ENCODE data around the gene DCXR. TPM values are rescaled to one million over a fixed set of nuclear protein-coding genes. Genes with fewer than 3 reads are reported as not detected.

DCXR gene
- polyA plus RNA-seq, 4 donors = 79.6 to 138 (median 86.5) TPM

DNA sequence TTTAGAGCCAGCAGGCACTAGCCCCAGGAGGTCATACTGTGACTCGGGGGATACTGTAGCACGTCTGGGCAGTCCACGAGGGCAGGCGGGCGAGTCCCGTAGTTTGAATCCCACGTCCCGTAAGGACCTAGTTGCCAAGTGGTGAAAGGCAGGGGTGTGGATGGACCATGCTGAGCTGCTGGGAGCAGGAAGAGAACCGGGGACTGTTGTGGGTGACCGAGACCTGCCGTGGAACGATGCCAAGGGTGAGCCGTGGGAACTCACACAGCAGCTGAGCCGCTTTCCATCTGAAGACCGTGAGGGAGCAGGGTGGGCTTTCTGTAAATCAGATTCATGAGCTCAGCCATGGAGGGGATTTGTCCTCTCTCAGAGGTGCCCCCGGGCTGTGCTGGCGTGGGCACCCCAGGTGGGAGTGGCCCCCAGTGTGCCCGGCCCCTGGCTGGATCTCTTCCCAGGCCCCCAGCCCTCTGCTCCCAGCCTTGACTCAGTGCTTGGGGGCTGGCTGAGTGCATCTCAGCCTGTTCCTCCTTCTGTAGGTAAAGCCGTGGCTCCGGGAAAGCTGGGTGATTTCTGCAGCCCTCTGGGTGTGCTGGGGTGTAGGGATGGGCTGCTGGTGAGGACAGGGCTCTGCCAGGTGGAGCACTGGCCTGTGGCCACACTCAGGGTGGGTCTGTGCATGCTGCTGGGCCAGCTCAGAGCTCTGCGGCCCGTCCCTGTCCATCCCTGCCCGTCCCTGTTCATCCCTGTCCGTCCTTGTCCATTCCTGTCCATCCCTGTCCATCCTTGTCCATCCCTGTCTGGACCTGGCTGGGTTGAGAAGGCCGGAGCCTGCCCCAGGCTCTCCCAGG lies 46.4 kb downstream of the DCXR start:
- no peak for DNase-seq (ENCODE audit: low read depth in 4 of 4, low spot score in 2 of 4)

DNA sequence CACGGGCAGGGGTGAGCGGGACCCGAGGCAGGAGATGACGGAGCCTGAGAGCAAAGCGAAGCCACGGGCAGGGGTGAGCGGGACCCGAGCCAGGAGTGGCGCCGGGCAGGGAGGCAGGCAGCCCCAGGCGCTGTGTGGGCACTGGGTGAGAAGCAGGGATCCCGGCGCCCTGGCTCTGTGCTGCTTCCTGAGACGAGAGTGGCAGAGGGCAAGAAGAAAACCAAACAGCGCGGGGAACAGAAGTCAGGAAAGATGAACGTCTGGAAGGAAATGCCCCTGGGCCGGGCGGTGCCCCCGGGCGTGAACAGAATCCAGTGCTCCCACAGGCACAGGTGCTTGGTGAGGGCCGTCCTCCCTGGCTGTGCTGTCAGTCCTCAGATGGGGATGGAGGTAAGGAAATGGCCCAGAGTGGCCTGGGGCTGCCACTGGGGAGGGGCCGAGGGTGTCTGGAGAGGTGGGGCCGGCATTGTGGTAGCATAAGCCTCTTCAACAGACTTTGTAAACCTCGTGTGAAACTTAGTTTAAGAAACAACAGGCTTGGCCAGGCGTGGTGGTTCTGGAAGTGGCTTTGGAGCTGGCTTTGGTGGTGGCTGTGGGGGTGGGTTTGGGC lies 50.2 kb downstream of the DCXR start:
- DNase-seq (ENCODE audit: low read depth in 4 of 4, low spot score in 2 of 4) = no peak

DNA sequence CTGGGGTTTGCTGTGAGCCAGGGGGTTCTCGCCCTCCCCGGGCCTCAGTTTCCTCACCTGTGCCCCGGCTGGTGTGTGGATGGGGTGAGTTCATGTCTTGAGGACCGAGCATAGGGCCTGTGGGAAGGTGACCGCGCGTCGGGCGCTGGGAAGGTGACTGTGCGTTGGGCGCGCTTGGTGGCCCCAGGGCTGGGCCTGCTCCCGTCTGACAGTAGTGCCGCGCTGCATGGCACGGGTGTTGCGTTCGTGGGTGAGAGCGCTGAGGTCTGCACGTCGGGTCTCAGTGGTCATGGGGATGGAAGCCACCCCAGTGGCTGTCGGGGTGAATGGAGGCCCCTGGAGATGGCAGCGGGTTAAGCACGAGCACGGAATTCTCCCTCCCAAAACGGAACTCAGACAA lies 50.9 kb downstream of the DCXR start:
- DNase-seq (ENCODE audit: low read depth in 4 of 4, low spot score in 2 of 4) = no peak

Other genes with a start within 250 kb of the DCXR start
- gene GCGR, start 233.5 kb downstream of the DCXR start, polyA plus RNA-seq (ENCODE audit: insufficient read length in 4 of 4) = 10 to 100 TPM in 2 of 4 donors, 1 to 10 TPM in 2; 8.6 to 18.5 (median 12.7) TPM
- gene MCRIP1, start 204.4 kb downstream of the DCXR start, polyA plus RNA-seq (ENCODE audit: insufficient read length in 4 of 4) = 100 to 1,000 TPM in 2 of 4 donors, 10 to 100 TPM in 2; 69.8 to 134 (median 107) TPM
- under 1 TPM; 0.23 to 0.46 (median 0.37) TPM for gene PPP1R27, start 202.6 kb downstream of the DCXR start, polyA plus RNA-seq (ENCODE audit: insufficient read length in 4 of 4)
- 100 to 1,000 TPM; 397 to 434 (median 411) TPM for gene P4HB, start 177.2 kb downstream of the DCXR start, polyA plus RNA-seq (ENCODE audit: insufficient read length in 4 of 4)
- gene ARHGDIA, start 166.4 kb downstream of the DCXR start, polyA plus RNA-seq (ENCODE audit: insufficient read length in 4 of 4) = 100 to 1,000 TPM; 156 to 249 (median 195) TPM
- gene ALYREF, start 146.1 kb downstream of the DCXR start, polyA plus RNA-seq (ENCODE audit: insufficient read length in 4 of 4) = 100 to 1,000 TPM in 1 of 4 donors, 10 to 100 TPM in 3; 66.6 to 107 (median 76.3) TPM
- 100 to 1,000 TPM in 2 of 4 donors, 10 to 100 TPM in 2; 72.2 to 130 (median 96.2) TPM for gene ANAPC11, start 146.0 kb downstream of the DCXR start, polyA plus RNA-seq (ENCODE audit: insufficient read length in 4 of 4)
- gene NPB, start 135.5 kb downstream of the DCXR start, polyA plus RNA-seq (ENCODE audit: insufficient read length in 4 of 4) = 1 to 10 TPM in 1 of 4 donors, under 1 TPM in 3; 0.39 to 1.5 (median 0.52) TPM
- gene PCYT2, start 126.3 kb downstream of the DCXR start, polyA plus RNA-seq (ENCODE audit: insufficient read length in 4 of 4) = 10 to 100 TPM; 45.7 to 55.9 (median 49.5) TPM
- 10 to 100 TPM in 3 of 4 donors, 1 to 10 TPM in 1; 9.6 to 19.6 (median 14.7) TPM for gene SIRT7, start 119.5 kb downstream of the DCXR start, polyA plus RNA-seq (ENCODE audit: insufficient read length in 4 of 4)
- gene MAFG, start 110.0 kb downstream of the DCXR start, polyA plus RNA-seq (ENCODE audit: insufficient read length in 4 of 4) = 10 to 100 TPM in 3 of 4 donors, 1 to 10 TPM in 1; 9.8 to 15.4 (median 11.9) TPM
- 10 to 100 TPM; 27.6 to 38.1 (median 31.7) TPM for gene PYCR1, start 100.4 kb downstream of the DCXR start, polyA plus RNA-seq (ENCODE audit: insufficient read length in 4 of 4)
- gene MYADML2, start 90.5 kb downstream of the DCXR start, polyA plus RNA-seq (ENCODE audit: insufficient read length in 4 of 4) = under 1 TPM in 3 of 4 donors, not detected in 1; 0.14 to 0.33 (median 0.24) TPM
- gene NOTUM, start 76.5 kb downstream of the DCXR start, polyA plus RNA-seq (ENCODE audit: insufficient read length in 4 of 4) = 1 to 10 TPM; 2.1 to 3.2 (median 2.8) TPM
- 10 to 100 TPM; 22.1 to 40.1 (median 35.8) TPM for gene ASPSCR1, start 60.1 kb downstream of the DCXR start, polyA plus RNA-seq (ENCODE audit: insufficient read length in 4 of 4)
- gene CENPX, start 14.8 kb downstream of the DCXR start, polyA plus RNA-seq (ENCODE audit: insufficient read length in 4 of 4) = 10 to 100 TPM; 36.3 to 49.2 (median 45.1) TPM
- gene LRRC45, start 14.4 kb downstream of the DCXR start, polyA plus RNA-seq (ENCODE audit: insufficient read length in 4 of 4) = 10 to 100 TPM in 3 of 4 donors, 1 to 10 TPM in 1; 10.0 to 19.6 (median 17.1) TPM
- gene RAC3, start 6.0 kb downstream of the DCXR start, polyA plus RNA-seq (ENCODE audit: insufficient read length in 4 of 4) = 10 to 100 TPM in 3 of 4 donors, 1 to 10 TPM in 1; 8.6 to 17.0 (median 14.9) TPM
- gene RFNG, start 14.1 kb upstream of the DCXR start, polyA plus RNA-seq (ENCODE audit: insufficient read length in 4 of 4) = 10 to 100 TPM; 38.2 to 67.5 (median 52.2) TPM
- 100 to 1,000 TPM in 3 of 4 donors, 10 to 100 TPM in 1; 98.9 to 158 (median 137) TPM for gene GPS1, start 14.2 kb upstream of the DCXR start, polyA plus RNA-seq (ENCODE audit: insufficient read length in 4 of 4)
- gene DUS1L, start 28.1 kb upstream of the DCXR start, polyA plus RNA-seq (ENCODE audit: insufficient read length in 4 of 4) = 10 to 100 TPM; 67.0 to 99.5 (median 97.0) TPM
- gene FASN, start 60.5 kb upstream of the DCXR start, polyA plus RNA-seq (ENCODE audit: insufficient read length in 4 of 4) = 10 to 100 TPM; 29.5 to 65.2 (median 45.9) TPM
- gene CCDC57, start 175.1 kb upstream of the DCXR start, polyA plus RNA-seq (ENCODE audit: insufficient read length in 4 of 4) = 10 to 100 TPM; 29.8 to 93.3 (median 62.1) TPM
- 10 to 100 TPM in 3 of 4 donors, 1 to 10 TPM in 1; 8.4 to 18.8 (median 11.5) TPM for gene SLC16A3, start 191.3 kb upstream of the DCXR start, polyA plus RNA-seq (ENCODE audit: insufficient read length in 4 of 4)
- gene CSNK1D, start 236.0 kb upstream of the DCXR start, polyA plus RNA-seq (ENCODE audit: insufficient read length in 4 of 4) = 100 to 1,000 TPM; 103 to 141 (median 126) TPM

All from left renal cortex interstitium (tissue), 4 donors.